Smooth muscle cell (in vitro differentiated cells): ENCODE results near the gene ZDHHC8. TPM values are rescaled to one million over a fixed set of nuclear protein-coding genes. Genes with fewer than 3 reads are reported as not detected.

Experiments used
- DNase-seq: peaks from one replicate; lab custom pipeline; 2025; ENCODE audit not compliant: unreplicated experiment; lab: John Stamatoyannopoulos, UW
- H2AFZ ChIP-seq: fragments of 200-600 bp; sonication (generic); 2 replicates; pipeline ENCODE4 v1.6.0; 2016; ENCODE audit warnings: antibody characterized with exemption, low read depth, mild to moderate bottlenecking
- H3F3A ChIP-seq: fragments of 200-600 bp; sonication (generic); 2 replicates; pipeline ENCODE4 v1.6.0; 2017; ENCODE audit warnings: antibody characterized with exemption, low read depth
- H3K27ac ChIP-seq: fragments of 200-600 bp; sonication (generic); 2 replicates; pipeline ENCODE4 v1.5.1; 2016; ENCODE audit warnings: low read depth, mild to moderate bottlenecking
- H3K27me3 ChIP-seq: fragments of 200-600 bp; sonication (generic); 2 replicates; pipeline ENCODE4 v1.6.1; 2016; ENCODE audit warnings: low read depth, mild to moderate bottlenecking
- H3K36me3 ChIP-seq: fragments of 200-600 bp; sonication (generic); 2 replicates; pipeline ENCODE4 v1.5.1; 2016; ENCODE audit warnings: low read depth
- H3K4me1 ChIP-seq: fragments of 200-600 bp; sonication (generic); 2 replicates; pipeline ENCODE4 v1.5.1; 2016; ENCODE audit warnings: low read depth
- H3K4me2 ChIP-seq: fragments of 200-600 bp; sonication (generic); 2 replicates; pipeline ENCODE4 v1.6.0; 2016; ENCODE audit warnings: mild to moderate bottlenecking
- H3K4me3 ChIP-seq: fragments of 200-600 bp; sonication (generic); 2 replicates; pipeline ENCODE4 v1.5.1; 2016; ENCODE audit warnings: mild to moderate bottlenecking
- H3K79me2 ChIP-seq: fragments of 200-600 bp; sonication (generic); 2 replicates; pipeline ENCODE4 v1.6.0; 2016; ENCODE audit warnings: low read depth, mild to moderate bottlenecking
- H3K9ac ChIP-seq: fragments of 200-600 bp; sonication (generic); 2 replicates; pipeline ENCODE4 v1.6.0; 2016; ENCODE audit warnings: low read depth
- H3K9me3 ChIP-seq: fragments of 200-600 bp; sonication (generic); replicated peaks from 2 replicates; pipeline ENCODE4 v1.5.1; 2016; ENCODE audit warnings: low read depth
- H4K20me1 ChIP-seq: fragments of 200-600 bp; sonication (generic); 2 replicates; pipeline ENCODE4 v1.6.0; 2016; ENCODE audit warnings: low read depth
- CTCF ChIP-seq: fragments of 200-600 bp; sonication (generic); IDR thresholded peaks from 2 replicates; pipeline ENCODE4 v1.5.1; 2017; ENCODE audit warnings: borderline replicate concordance, mild to moderate bottlenecking, antibody characterized with exemption; ENCODE audit not compliant: insufficient read depth, poor library complexity, severe bottlenecking
- WGBS: methylation state at CpG from one replicate; pipeline ENCODE4 v1.1.7; 2016; ENCODE audit warnings: low lambda C conversion rate; 5-methylcytosine and 5-hydroxymethylcytosine counted together
- polyA plus RNA-seq: library from polyadenylated mRNA; unstranded; fragments of >200 nt; fragmentation: Nextera tagmentation; extraction: Ambion mirVana; gene quantifications from 2 replicates; pipeline ENCODE4 v1.2.1, GENCODE V29; 2016
- total RNA-seq: library from RNA; depleted of rRNA; stranded (reverse); fragments of >200 nt; gene quantifications from 2 replicates; pipeline ENCODE4 v1.2.3, GENCODE V29; 2014

ZDHHC8 gene
- total and polyA plus RNA-seq, 2 experiments from 2014 or later, result 12.7 to 53.9 TPM

GRCh38 chr22:20136603-20136873, 4.9 kb downstream of the ZDHHC8 start:
- no peaks in the 10 kb centered on the region for H3K27me3 ChIP-seq
- peaks cover 95% of the 10 kb centered on the region for H4K20me1 ChIP-seq
- 100% methylated on average over 5 of the region's 5 CpGs for WGBS
- TF ChIP-seq CTCF, result no peak
- no peak overlapping the region for H3K9ac ChIP-seq
- H3K4me1 ChIP-seq, result peaks cover 7% of the 10 kb centered on the region
- no peak for DNase-seq
- no peak overlapping the region for H2AFZ ChIP-seq
- H3F3A ChIP-seq, result no peaks in the 10 kb centered on the region
- no peaks in the 10 kb centered on the region for H3K36me3 ChIP-seq
- peaks cover 58% of the 10 kb centered on the region for H3K79me2 ChIP-seq
- no peaks in the 10 kb centered on the region for H3K9me3 ChIP-seq
- no peak overlapping the region for H3K4me2 ChIP-seq
- H3K27ac ChIP-seq, result no peak overlapping the region
- no peak overlapping the region for H3K4me3 ChIP-seq

- H3K27me3 ChIP-seq, result no peaks in the 10 kb centered on the region
- H3K27ac ChIP-seq, result no peak overlapping the region
- no peaks in the 10 kb centered on the region for H3K36me3 ChIP-seq
- H3K4me1 ChIP-seq, result peaks cover 7% of the 10 kb centered on the region
- TF ChIP-seq CTCF, result no peak
- DNase-seq, result no peak
- H2AFZ ChIP-seq, result no peak overlapping the region
- H3K4me2 ChIP-seq, result no peak overlapping the region
- H3K9me3 ChIP-seq, result no peaks in the 10 kb centered on the region
- no peak overlapping the region for H3K4me3 ChIP-seq
- H3K9ac ChIP-seq, result no peak overlapping the region
- H3K79me2 ChIP-seq, result peaks cover 55% of the 10 kb centered on the region
- H3F3A ChIP-seq, result no peaks in the 10 kb centered on the region
- H4K20me1 ChIP-seq, result peaks cover 100% of the 10 kb centered on the region
- 95% methylated on average over 13 of the region's 13 CpGs for WGBS
These were observed 5.5 kb downstream of the ZDHHC8 start for GRCh38 chr22:20137113-20137512.

GRCh38 chr22:20137671-20138416, 6.2 kb downstream of the ZDHHC8 start:
- Histone ChIP-seq H3K27me3 (no peaks in the 10 kb centered on the region), H3K9me3 (no peaks in the 10 kb centered on the region), H2AFZ (no peak overlapping the region), H4K20me1 (peaks cover 97% of the 10 kb centered on the region), H3K4me2 (no peak overlapping the region), H3F3A (no peaks in the 10 kb centered on the region), H3K79me2 (peaks cover 48% of the 10 kb centered on the region), H3K9ac (no peak overlapping the region), H3K36me3 (no peaks in the 10 kb centered on the region), H3K4me3 (no peak overlapping the region), H3K27ac (no peak overlapping the region), H3K4me1 (peaks cover 3% of the 10 kb centered on the region)
- no peak for TF ChIP-seq CTCF
- WGBS, result 85% methylated on average over 26 of the region's 26 CpGs
- no peak for DNase-seq

GRCh38 chr22:20138417-20138738, 6.8 kb downstream of the ZDHHC8 start:
- WGBS, result 75% methylated on average over 4 of the region's 4 CpGs
- Histone ChIP-seq H3K27me3 (no peaks in the 10 kb centered on the region), H4K20me1 (peaks cover 91% of the 10 kb centered on the region), H3K4me1 (no peaks in the 10 kb centered on the region), H2AFZ (no peak overlapping the region), H3K4me2 (no peak overlapping the region), H3K27ac (no peak overlapping the region), H3K9me3 (no peaks in the 10 kb centered on the region), H3K79me2 (peaks cover 43% of the 10 kb centered on the region), H3K4me3 (no peak overlapping the region), H3K9ac (no peak overlapping the region), H3F3A (no peaks in the 10 kb centered on the region), H3K36me3 (no peaks in the 10 kb centered on the region)
- DNase-seq, result no peak
- TF ChIP-seq CTCF, result no peak
